MM.1S (cell line): ENCODE results near the gene SMYD5.
A peak's percentile ranks its signal among the peaks of the same experiment; 100 is the strongest.

Source experiments
- DNase-seq: peaks from one replicate; pipeline ENCODE4 v3.0.0-alpha.2; 2015
- H2AFZ ChIP-seq: fragments of 300-600 bp; sonication (generic); 2 replicates; pipeline ENCODE4 v1.6.0; 2016; ENCODE audit warnings: antibody characterized with exemption, low read length
- H3F3A ChIP-seq: fragments of 300-600 bp; sonication (generic); 2 replicates; pipeline ENCODE4 v1.6.1; 2016; ENCODE audit warnings: mild to moderate bottlenecking, antibody characterized with exemption, low read length, moderate library complexity, mixed read lengths; ENCODE audit not compliant: insufficient read depth
- H3K27ac ChIP-seq: fragments of 300-600 bp; sonication (generic); 2 replicates; pipeline ENCODE4 v1.5.1; 2016; ENCODE audit warnings: mild to moderate bottlenecking, low read length
- H3K27me3 ChIP-seq: fragments of 300-600 bp; sonication (generic); replicated peaks from 2 replicates; pipeline ENCODE4 v1.6.0; 2016; ENCODE audit warnings: low read length; ENCODE audit not compliant: insufficient read depth
- H3K36me3 ChIP-seq: fragments of 300-600 bp; sonication (generic); replicated peaks from 2 replicates; pipeline ENCODE4 v1.6.1; 2016; ENCODE audit warnings: mild to moderate bottlenecking, low read length, mixed read lengths; ENCODE audit not compliant: insufficient read depth
- H3K4me1 ChIP-seq: fragments of 300-600 bp; sonication (generic); 2 replicates; pipeline ENCODE4 v1.6.1; 2016; ENCODE audit warnings: low read length, mixed read lengths
- H3K4me2 ChIP-seq: fragments of 300-600 bp; sonication (generic); 2 replicates; pipeline ENCODE4 v1.6.0; 2016; ENCODE audit warnings: low read depth, low read length
- H3K4me3 ChIP-seq: fragments of 300-600 bp; sonication (generic); 2 replicates; pipeline ENCODE4 v1.5.1; 2016; ENCODE audit warnings: low read length, mixed read lengths
- H3K79me2 ChIP-seq: fragments of 300-600 bp; sonication (generic); 2 replicates; pipeline ENCODE4 v1.6.1; 2016; ENCODE audit warnings: mixed run types, low read length, mixed read lengths
- H3K9ac ChIP-seq: fragments of 300-600 bp; sonication (generic); 2 replicates; pipeline ENCODE4 v1.6.1; 2016; ENCODE audit warnings: low read length, mixed read lengths
- H3K9me2 ChIP-seq: fragments of 300-600 bp; sonication (generic); replicated peaks from 2 replicates; pipeline ENCODE4 v1.6.1; 2016; ENCODE audit warnings: mild to moderate bottlenecking, low read length, mixed read lengths; ENCODE audit not compliant: insufficient read depth
- H3K9me3 ChIP-seq: fragments of 300-600 bp; sonication (generic); replicated peaks from 2 replicates; pipeline ENCODE4 v1.6.1; 2016; ENCODE audit warnings: mild to moderate bottlenecking, low read length, mixed read lengths; ENCODE audit not compliant: insufficient read depth
- H4K20me1 ChIP-seq: fragments of 300-600 bp; sonication (generic); 2 replicates; pipeline ENCODE4 v1.6.1; 2016; ENCODE audit warnings: mild to moderate bottlenecking, low read length, moderate library complexity, mixed read lengths; ENCODE audit not compliant: insufficient read depth
- CTCF ChIP-seq: fragments of 300-600 bp; sonication (generic); IDR thresholded peaks from 2 replicates; pipeline ENCODE4 v1.5.1; 2016; ENCODE audit warnings: antibody characterized with exemption, low read length, mixed read lengths
- EZH2 ChIP-seq: fragments of 300-600 bp; sonication (generic); optimal IDR thresholded peaks from 2 replicates; pipeline ENCODE3; 2017; ENCODE audit warnings: low read depth, mild to moderate bottlenecking, antibody characterized with exemption, low read length, mixed read lengths
- EZH2phosphoT487 ChIP-seq: fragments of 300-600 bp; sonication (generic); IDR thresholded peaks from 2 replicates; pipeline ENCODE4 v1.6.1; 2018; ENCODE audit warnings: antibody characterized with exemption, low read length

Gene SMYD5

GRCh38 chr2:73259276-73259675, 45.2 kb downstream of the SMYD5 start:
- Histone ChIP-seq H3K9ac (no peak overlapping the region), H4K20me1 (no peaks in the 10 kb centered on the region), H3K4me2 (no peak overlapping the region), H3K36me3 (no peaks in the 10 kb centered on the region), H3K4me3 (no peak overlapping the region), H2AFZ (no peak overlapping the region), H3K9me2 (no peaks in the 10 kb centered on the region), H3F3A (no peaks in the 10 kb centered on the region; the same call in 1 of the 2 replicates), H3K79me2 (no peaks in the 10 kb centered on the region), H3K4me1 (no peaks in the 10 kb centered on the region), H3K27ac (no peak overlapping the region), H3K9me3 (no peaks in the 10 kb centered on the region), H3K27me3 (no peaks in the 10 kb centered on the region)
- no peak for TF ChIP-seq EZH2
- no peak for TF ChIP-seq EZH2phosphoT487
- TF ChIP-seq CTCF = no peak
- no peak for DNase-seq

- Histone ChIP-seq H3F3A (no peaks in the 10 kb centered on the region; the same call in 1 of the 2 replicates), H3K79me2 (no peaks in the 10 kb centered on the region), H4K20me1 (no peaks in the 10 kb centered on the region), H3K27ac (no peak overlapping the region), H2AFZ (no peak overlapping the region), H3K4me3 (no peak overlapping the region), H3K4me1 (no peaks in the 10 kb centered on the region), H3K4me2 (no peak overlapping the region), H3K36me3 (no peaks in the 10 kb centered on the region), H3K27me3 (no peaks in the 10 kb centered on the region), H3K9me2 (no peaks in the 10 kb centered on the region), H3K9ac (no peak overlapping the region), H3K9me3 (no peaks in the 10 kb centered on the region)
- no peak for DNase-seq
- TF ChIP-seq EZH2phosphoT487 (no peak), CTCF (no peak), EZH2 (no peak)
Measured at GRCh38 chr2:73259704-73260337, 45.8 kb downstream of the SMYD5 start.

- H3K4me3 ChIP-seq = no peak overlapping the region
- DNase-seq = peak; percentile 13
- no peak overlapping the region for H3K27ac ChIP-seq
- no peaks in the 10 kb centered on the region for H3K4me1 ChIP-seq
- H3K9me3 ChIP-seq = no peaks in the 10 kb centered on the region
- H3K79me2 ChIP-seq = no peaks in the 10 kb centered on the region
- no peak overlapping the region for H3K9ac ChIP-seq
- no peak overlapping the region for H3K4me2 ChIP-seq
- H2AFZ ChIP-seq = no peak overlapping the region
- H3K27me3 ChIP-seq = no peaks in the 10 kb centered on the region
- no peaks in the 10 kb centered on the region for H4K20me1 ChIP-seq
- H3F3A ChIP-seq = no peaks in the 10 kb centered on the region; the same call in 1 of the 2 replicates
- H3K36me3 ChIP-seq = no peaks in the 10 kb centered on the region
- TF ChIP-seq EZH2phosphoT487 (no peak), CTCF (peak; percentile 29)
- H3K9me2 ChIP-seq = no peaks in the 10 kb centered on the region
Measured at GRCh38 chr2:73260338-73260984, 46.4 kb downstream of the SMYD5 start.
